HG02610 (cell line): Measurements from ENCODE around the gene ARHGAP26.

Experiments
- ATAC-seq: cut with Tn5 transposase; IDR thresholded peaks from one replicate; pipeline ENCODE4 v1.9.1; 2021; ENCODE audit warnings: mild to moderate bottlenecking, moderate library complexity; ENCODE audit not compliant: unreplicated experiment

Gene ARHGAP26

DNA sequence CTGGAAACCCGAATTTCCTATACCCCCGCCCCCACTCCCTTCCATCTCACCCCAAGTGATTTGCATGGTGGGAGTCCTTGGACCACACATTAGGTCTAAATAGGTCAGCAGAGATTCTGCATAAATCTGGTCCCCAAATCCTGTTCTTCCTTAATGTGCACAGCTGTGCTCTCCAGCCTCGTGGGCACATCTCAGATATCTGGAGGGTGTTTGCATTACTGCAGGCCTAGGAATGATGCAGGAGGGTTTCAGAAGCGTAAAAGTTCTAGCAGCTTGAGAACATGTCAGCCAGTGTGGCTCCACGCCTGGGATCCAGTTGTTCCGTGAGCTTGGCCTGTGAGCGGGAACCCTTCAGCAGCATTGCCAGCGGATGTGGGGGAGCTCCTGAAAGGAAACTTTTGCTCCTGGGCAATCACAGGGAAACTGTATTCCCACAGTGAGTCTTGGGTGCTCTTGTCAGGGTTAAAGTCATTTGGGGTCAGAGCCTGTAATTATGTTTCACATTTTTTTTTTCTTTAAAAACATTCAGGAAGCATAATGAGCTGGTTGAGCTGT lies 12.9 kb downstream of the ARHGAP26 start:
- no peak for ATAC-seq

DNA sequence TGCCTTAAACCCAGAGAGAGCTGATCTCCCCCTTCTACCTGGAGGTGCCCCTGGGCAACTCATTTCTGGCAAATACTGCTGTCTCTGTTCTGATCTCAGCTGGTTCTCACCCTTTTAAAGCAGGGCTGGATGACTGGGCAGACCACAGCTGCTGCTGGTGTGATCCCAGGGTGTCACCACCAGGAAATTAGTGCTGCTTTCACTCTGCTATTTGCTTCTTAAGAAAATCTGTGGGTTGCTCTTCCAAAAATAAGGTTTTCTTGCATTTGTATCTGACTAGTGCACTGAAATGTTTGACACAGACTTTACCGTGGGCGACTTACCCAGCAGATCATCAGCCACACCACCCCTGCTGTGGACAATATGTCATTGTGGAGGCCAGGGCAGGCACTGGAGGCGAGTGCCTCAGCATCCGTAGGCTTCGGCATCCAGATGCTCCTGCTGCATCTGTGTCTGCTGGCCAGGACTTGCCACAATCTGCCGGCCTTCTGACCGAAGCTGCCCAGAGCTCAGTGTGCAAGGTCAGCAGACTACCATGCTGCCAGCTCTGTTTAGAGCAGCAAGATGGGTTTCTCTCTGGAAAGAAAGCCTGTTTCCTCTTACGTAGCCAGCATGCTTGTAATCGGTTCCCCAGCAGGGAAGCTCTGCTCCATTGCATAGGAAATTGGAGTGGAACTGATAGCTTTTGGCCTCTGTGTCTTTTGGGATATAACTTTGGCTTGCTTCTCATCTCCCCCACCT lies 13.6 kb downstream of the ARHGAP26 start:
- ATAC-seq, result peak; percentile 71

GRCh38 chr5:142784401-142784955 lies 14.3 kb downstream of the ARHGAP26 start:
- no peak for ATAC-seq

DNA sequence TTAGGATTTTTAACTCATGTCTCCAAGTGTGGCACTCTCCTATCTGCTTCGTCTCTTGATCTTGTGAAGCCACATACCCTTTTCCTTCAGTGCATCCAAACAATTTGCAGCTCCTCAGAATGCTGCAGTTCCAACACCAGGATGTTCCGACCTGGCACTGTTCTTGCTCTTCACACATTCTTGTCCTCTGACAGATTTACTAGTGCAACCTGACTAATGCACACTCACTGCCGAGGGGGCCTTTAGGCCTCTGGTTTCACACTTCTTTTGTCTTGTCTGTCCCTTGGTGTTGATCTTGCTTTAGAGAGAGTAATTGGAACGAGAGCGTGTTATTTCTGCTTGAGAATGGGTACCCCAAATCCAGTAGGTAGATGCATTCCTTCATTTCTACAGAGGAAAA lies 15.0 kb downstream of the ARHGAP26 start:
- ATAC-seq, result no peak

DNA sequence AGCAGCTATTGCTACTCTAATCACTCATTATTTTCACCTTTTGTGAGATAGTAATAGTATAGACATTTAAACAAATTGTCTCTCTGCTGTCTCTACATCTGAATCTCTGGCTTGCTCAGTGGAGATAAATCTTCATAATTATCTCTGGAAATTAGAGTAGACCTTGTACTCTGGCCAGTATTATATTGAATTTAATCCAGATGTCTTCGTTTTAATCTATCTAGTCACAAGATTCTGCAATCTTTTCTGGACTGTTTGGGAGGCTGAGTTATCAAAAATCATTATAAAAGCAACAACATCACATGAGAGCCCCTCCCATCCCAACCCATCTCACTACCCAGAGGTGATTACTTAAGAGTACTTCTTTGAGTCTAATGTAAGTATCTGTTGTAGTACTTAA lies 19.0 kb downstream of the ARHGAP26 start:
- ATAC-seq, result no peak

- ATAC-seq, result no peak
Measured at GRCh38 chr5:142792012-142792864, 22.1 kb downstream of the ARHGAP26 start.

- no peak for ATAC-seq
Measured at GRCh38 chr5:142792865-142793232, 22.7 kb downstream of the ARHGAP26 start.

DNA sequence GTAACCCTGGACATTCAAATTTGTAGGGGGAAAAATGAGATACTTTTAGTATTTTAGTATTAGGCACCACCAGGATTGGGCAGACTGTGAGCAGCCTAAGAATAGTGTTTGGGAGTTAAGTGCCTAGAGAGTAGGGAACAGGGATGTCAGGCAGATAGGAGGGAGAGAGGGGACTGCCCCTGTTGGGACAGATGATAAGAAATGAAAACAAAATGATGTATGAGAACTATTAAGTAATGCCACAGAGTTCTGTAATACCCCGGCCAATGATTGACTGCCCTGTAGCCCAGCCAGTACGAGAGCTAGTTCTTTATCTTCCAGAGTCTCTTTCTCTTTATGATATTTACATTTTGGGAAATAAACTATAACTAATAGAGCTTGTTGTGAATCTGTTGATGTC lies 24.4 kb downstream of the ARHGAP26 start:
- ATAC-seq, result no peak

- no peak for ATAC-seq
Measured at GRCh38 chr5:142795251-142795650, 25.1 kb downstream of the ARHGAP26 start.

- no peak for ATAC-seq
Measured at GRCh38 chr5:142796492-142797109, 26.4 kb downstream of the ARHGAP26 start.

- no peak for ATAC-seq
Measured at GRCh38 chr5:142797420-142797819, 27.2 kb downstream of the ARHGAP26 start.

DNA sequence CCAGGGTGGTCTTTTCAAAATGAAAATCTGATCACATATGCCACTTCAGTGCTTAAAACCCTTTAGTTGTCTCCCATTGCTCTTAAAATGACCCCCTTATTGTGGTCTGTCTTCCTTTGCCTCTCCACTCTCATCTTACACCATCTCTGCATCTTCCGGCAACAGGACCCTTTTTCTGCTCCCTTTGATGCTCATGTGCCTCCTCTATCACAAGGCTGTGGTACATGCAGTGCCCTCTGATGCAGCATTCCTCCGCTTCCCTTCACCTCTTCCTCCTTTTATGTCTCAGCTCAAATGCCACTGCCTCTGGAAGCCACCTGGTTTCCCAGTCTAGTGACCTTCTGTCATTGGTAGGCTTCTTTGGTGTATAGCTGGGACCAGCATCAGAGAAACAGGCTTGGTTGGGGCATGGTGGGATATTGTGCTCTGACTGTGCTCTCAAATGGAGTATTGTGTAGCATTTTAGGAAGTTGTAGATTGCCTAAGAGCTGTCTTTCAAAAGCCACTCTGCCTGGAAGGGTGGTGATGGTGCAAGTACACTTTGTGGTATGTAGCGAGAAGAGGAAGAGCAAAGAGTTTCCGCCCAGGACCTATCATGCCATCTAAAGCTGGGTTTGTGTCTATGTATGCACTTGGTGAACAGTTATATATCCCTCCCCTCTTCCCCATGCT lies 28.1 kb downstream of the ARHGAP26 start:
- no peak for ATAC-seq

DNA sequence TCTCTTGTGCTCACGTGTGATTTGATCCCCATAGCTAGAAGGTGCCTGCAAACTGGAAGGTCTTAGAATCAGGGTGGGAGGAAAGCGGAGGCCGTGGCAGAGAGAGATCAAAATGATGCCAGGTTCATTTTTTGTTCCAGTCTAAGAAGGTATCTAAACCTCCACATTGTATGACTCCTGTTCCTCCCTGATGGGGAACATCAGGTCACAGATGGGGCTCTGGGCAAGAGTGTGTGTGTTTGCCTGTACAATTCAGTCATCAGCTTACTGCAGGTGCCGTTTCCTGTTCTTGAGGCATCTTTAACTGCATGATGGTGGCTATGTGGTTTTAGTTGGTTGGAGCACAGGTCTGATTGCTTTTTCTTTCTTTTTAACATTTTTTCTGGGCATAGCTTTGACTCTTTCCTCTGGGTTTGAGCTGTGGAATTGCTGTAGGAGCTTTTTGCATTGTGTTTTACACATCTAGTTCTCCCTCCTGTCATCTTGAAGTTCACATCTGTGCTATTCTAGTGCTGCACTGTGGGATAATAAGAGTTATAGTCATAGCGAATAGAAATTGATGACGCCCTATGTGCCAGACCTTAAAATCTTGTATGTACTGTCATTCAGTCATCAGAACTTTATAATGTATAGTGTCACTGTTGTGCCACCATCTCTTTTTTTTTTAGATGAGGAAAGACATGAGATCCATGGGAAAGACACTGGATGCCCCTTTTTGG lies 30.8 kb downstream of the ARHGAP26 start:
- ATAC-seq, result no peak

- no peak for ATAC-seq
Measured at GRCh38 chr5:142801495-142801871, 31.3 kb downstream of the ARHGAP26 start.

DNA sequence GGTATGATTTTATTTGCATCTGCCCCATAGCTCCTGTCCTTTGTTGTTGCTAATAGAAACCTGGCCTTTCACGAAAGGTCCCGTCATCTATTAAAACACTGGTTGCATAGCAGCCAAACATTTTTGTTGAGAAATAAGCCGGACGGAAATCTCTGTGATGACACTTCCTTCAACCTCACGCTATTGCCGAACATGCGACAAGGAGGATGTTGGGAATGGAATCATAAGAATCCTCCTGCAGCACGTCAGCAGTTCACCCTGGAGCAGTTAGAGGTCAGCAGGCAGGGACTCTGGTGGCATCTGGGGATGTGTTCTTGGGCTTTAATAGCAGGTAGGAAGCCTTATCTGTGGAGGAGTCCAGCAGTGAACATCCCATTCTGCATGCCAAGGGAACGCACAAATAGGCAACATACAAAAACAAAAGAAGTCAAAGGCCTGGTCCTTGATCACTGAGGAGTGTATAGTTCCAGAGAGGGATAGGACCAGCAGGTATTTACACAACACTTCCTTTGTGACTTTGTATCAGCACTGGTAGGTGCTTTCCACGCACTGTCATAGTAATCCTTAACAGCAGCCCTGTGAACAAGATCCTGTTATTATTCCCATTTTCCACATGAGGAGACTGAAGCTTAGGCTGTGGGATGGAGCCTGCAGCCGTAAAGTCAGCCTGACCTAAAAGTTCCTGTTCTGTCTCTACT lies 33.4 kb downstream of the ARHGAP26 start:
- no peak for ATAC-seq

- ATAC-seq, result no peak
Measured at GRCh38 chr5:142805339-142805738, 35.2 kb downstream of the ARHGAP26 start.

- no peak for ATAC-seq
Measured at GRCh38 chr5:142806841-142807267, 36.7 kb downstream of the ARHGAP26 start.

- ATAC-seq, result no peak
Measured at GRCh38 chr5:142807372-142807911, 37.3 kb downstream of the ARHGAP26 start.
